Measurements from ENCODE around the gene PLPPR4. TPM values are rescaled to one million over a fixed set of nuclear protein-coding genes. Genes with fewer than 3 reads are reported as not detected.

The PLPPR4 gene
- polyA plus RNA-seq, 1 of the 3 experiments (the other 2 are of a cell fraction): 0.61 TPM

- Histone ChIP-seq H4K20me1 (ENCODE audit: insufficient read depth) (no peaks in the 10 kb centered on the region), H3K4me2 (no peak overlapping the region), H3K9me3 (no peaks in the 10 kb centered on the region), H3K36me3 (replicated peaks in 1 of 2; ENCODE audit: control insufficient read depth in 1 of 2, insufficient read depth in 2 of 2, low read length in 1 of 2) (no peaks in the 10 kb centered on the region), H3F3A (replicated peaks; ENCODE audit: insufficient read depth) (no peaks in the 10 kb centered on the region), H3K27me3 (ENCODE audit: insufficient read depth) (no peaks in the 10 kb centered on the region), H3K27ac (ENCODE audit: low read depth in 2 of 2, low read length in 1 of 2) (no peak overlapping the region), H3K4me3 (ENCODE audit: low read depth in 2 of 2, low read length in 1 of 2) (no peak overlapping the region), H3K9ac (no peak overlapping the region), H3K4me1 (ENCODE audit: control insufficient read depth in 1 of 2, insufficient read depth in 2 of 2, low read depth in 1 of 2, low read length in 1 of 2) (no peaks in the 10 kb centered on the region), H2AFZ (ENCODE audit: low read depth) (no peak overlapping the region), H3K9me2 (no peaks in the 10 kb centered on the region), H3K79me2 (ENCODE audit: insufficient read depth) (no peaks in the 10 kb centered on the region)
- DNase-seq: no peak
- no peak for TF ChIP-seq CTCF (IDR thresholded peaks at IDR 0.05)
- ChIA-PET CTCF (interaction anchor here (1.2 to 1.5 kb wide), 2 partner anchors 9 to 263 kb away, joined by 3 to 4 read pairs; no protein-coding TSS in a partner anchor), POLR2A (no interaction called here)
- 57% methylated on average over 4 of the region's 4 CpGs for WGBS (ENCODE audit: low lambda C conversion rate)
Observed at GRCh38 chr1:99218572-99218971, 45.7 kb upstream of the PLPPR4 start.

- TF ChIP-seq MAX (IDR thresholded peaks at IDR 0.05; ENCODE audit: low read depth) (no peak), RCOR1 (IDR thresholded peaks at IDR 0.05; ENCODE audit: low read length) (no peak), RXRA (IDR thresholded peaks at IDR 0.05; ENCODE audit: borderline replicate concordance, low read depth) (no peak), FOSL2 (IDR thresholded peaks at IDR 0.05; ENCODE audit: borderline replicate concordance, low read depth) (no peak), YY1 (IDR thresholded peaks at IDR 0.05; ENCODE audit: low read depth) (no peak), MEF2A (IDR thresholded peaks at IDR 0.05; ENCODE audit: borderline replicate concordance, low read depth) (no peak), JUND (IDR thresholded peaks at IDR 0.05) (no peak), SIN3A (IDR thresholded peaks at IDR 0.05; ENCODE audit: borderline replicate concordance, low read depth, low read length) (no peak), ELF1 (IDR thresholded peaks at IDR 0.05) (no peak), EP300 (IDR thresholded peaks at IDR 0.05; ENCODE audit: borderline replicate concordance in 1 of 2, low read depth in 1 of 2, low read length in 1 of 2) (no peak), REST (IDR thresholded peaks at IDR 0.05; ENCODE audit: low read depth, low read length) (no peak), NFIC (IDR thresholded peaks at IDR 0.05; ENCODE audit: borderline replicate concordance) (no peak), RFX5 (IDR thresholded peaks at IDR 0.05; ENCODE audit: low read length) (no peak), USF1 (IDR thresholded peaks at IDR 0.05; ENCODE audit: borderline replicate concordance, low read depth) (no peak), PBX3 (IDR thresholded peaks at IDR 0.05) (no peak), TCF12 (IDR thresholded peaks at IDR 0.05) (no peak)
- CTCF ChIA-PET: interaction anchor here (1.2 kb wide), 1 partner anchor 263 kb away, joined by 4 read pairs; no protein-coding TSS in a partner anchor
- Histone ChIP-seq H3K9me2 (no peaks in the 10 kb centered on the region), H3K79me2 (ENCODE audit: insufficient read depth) (no peaks in the 10 kb centered on the region), H4K20me1 (ENCODE audit: insufficient read depth) (no peaks in the 10 kb centered on the region), H3K9ac (no peak overlapping the region), H3K9me3 (no peaks in the 10 kb centered on the region), H3F3A (replicated peaks; ENCODE audit: insufficient read depth) (no peaks in the 10 kb centered on the region), H3K4me2 (no peak overlapping the region), H3K36me3 (replicated peaks in 1 of 2; ENCODE audit: control insufficient read depth in 1 of 2, insufficient read depth in 2 of 2, low read length in 1 of 2) (no peaks in the 10 kb centered on the region), H2AFZ (ENCODE audit: low read depth) (no peak overlapping the region), H3K27ac (ENCODE audit: low read depth in 2 of 2, low read length in 1 of 2) (no peak overlapping the region), H3K27me3 (ENCODE audit: insufficient read depth) (no peaks in the 10 kb centered on the region), H3K4me3 (ENCODE audit: low read depth in 2 of 2, low read length in 1 of 2) (no peak overlapping the region), H3K4me1 (ENCODE audit: control insufficient read depth in 1 of 2, insufficient read depth in 2 of 2, low read depth in 1 of 2, low read length in 1 of 2) (no peaks in the 10 kb centered on the region)
- POLR2A ChIA-PET: no interaction called here
- DNase-seq: no peak
Observed at GRCh38 chr1:99218999-99219398, 45.3 kb upstream of the PLPPR4 start.
